HG03097 (cell line): ENCODE data around the gene TK2.

Experiments used
- ATAC-seq: cut with Tn5 transposase; IDR thresholded peaks from one replicate; pipeline ENCODE4 v1.9.1; 2021; ENCODE audit not compliant: unreplicated experiment, low FRiP score

Gene TK2

DNA sequence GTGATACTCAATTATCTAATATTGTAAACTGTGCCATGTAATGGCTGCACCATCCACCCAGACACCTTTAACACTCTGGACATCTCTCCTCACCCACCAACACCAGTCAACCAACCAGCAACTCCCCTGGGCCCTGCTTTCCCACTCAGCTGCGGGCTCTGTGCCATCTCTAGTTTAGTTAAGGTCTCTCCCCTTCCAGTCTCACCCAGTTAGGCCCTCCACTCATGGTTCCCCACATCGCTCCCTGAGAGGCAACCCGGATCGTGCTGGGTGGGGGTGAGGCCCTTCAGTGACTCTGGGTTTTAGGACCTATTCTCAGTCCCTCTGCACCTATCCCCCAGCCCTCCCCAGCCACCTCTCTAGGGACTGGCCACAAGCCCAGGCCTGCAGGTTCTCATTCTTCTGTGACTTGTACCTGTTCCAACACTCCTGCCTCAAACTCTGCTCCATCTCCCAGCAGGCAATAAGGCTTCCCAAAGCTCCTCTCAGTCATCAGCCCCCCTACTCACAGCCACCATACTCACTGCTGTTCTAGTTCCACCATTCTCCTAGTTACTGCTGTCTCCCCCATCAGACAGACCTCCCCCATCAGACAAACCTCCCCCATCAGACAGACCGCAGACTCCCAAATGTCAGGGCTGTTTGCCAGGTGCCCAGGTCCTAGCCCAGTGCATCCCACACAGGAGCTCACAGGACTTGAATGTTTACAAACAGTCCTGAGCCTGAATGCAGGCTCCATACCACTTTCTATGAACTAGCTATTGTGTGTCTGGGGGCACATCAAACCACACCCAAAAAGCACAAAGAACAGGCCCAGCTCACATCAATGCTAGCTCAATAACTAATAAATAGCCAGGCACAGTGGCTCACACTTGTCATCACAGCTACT, 2.6 kb downstream of the TK2 start:
- no peak for ATAC-seq

DNA sequence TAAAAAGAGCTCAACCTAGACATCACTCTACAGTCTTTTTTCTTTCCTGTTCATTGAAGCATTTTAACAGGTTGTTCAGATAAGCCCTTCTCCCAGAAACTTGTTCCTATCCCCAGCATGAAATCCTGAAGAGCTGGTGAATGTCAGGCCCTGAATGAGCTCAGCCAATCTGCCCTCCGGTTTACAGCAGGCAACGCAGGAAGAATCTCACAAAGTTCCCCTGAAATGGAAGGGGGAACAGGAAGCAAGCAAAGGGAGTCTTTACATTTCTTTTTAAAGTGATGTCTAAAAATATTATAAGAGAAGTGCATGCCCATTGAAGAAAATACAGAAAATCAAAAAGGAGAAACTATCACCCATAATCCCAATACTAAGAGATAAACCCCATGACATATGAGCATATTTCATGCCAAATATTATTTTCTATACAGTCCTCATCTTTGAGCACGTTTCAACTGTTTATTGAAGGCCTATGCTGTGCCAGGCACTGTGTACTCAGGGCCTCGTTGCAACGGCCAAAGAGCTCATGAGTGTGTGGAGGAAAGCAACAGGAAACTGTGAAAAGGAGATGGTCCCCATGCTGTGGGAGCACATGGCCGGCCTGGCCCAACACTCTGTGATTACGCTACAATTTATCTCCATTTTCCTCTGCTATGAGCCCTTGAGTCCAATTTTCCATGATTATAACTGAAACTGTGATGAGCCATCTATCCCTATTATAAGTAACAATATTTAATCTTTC, 5.7 kb downstream of the TK2 start:
- no peak for ATAC-seq

- ATAC-seq = no peak
Measured at GRCh38 chr16:66543541-66543940, 6.4 kb downstream of the TK2 start.

DNA sequence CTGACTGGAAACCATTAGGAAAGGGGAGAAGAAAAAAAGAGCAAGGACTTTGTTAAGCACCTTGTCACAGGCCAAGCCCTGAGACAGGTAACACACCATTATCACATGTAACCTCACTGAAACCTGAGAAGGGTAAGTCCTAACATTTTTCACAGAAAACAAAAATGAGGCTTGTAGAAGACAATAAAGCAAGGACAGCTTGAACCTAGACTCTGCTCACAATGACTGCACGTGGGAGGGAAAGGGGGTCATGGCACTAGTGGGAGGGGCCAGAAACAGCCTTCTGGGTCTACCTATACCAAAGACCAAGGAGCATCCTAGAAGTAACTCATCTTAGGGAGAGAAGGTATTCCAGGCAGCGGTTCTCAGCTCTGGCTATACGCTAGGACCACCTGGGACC, 7.5 kb downstream of the TK2 start:
- no peak for ATAC-seq

- ATAC-seq = no peak
Measured at GRCh38 chr16:66541388-66542355, 8.2 kb downstream of the TK2 start.

GRCh38 chr16:66539623-66540469, 10.1 kb downstream of the TK2 start:
- peak; percentile 66 for ATAC-seq

- no peak for ATAC-seq
Measured at GRCh38 chr16:66538910-66539309, 11.0 kb downstream of the TK2 start.

DNA sequence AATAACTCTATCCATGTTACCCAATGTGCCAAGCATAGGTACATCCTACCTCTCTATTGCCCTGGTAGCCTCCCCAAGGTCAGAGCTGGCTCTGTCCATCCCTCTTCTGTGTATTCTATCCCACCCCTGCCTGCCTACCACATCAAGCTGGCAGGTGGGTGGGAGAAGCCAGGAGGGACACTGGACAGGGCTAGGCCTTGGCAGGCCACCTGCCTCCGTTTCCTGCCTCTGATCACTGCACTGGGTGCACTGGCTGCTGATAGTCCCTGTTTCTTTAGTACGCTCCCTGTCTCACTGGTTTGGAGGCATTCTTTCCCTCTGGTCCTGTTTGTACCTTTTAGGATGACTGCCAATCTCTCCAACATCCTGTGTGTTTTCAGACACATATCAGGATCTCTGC, 12.7 kb downstream of the TK2 start:
- ATAC-seq = no peak

DNA sequence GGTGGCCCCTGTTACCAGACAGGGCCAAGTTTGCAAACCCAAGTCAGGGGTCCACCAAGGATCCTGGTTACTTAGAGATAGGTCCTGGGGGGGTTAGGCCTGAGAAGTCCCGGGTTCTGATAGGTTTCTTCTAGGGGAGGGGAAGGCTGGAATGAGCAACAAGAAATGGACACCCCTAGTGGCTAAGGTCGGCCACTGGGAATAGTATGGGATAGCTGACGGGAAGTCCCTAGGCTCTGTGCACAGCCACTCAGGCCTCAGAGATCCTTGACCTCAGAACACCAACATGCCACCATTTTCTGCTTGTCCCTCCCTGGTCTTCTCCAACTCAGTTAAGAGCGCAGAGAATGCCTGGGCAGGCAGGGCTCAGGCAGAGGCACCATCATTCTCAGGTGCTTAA, 13.4 kb downstream of the TK2 start:
- ATAC-seq = no peak

DNA sequence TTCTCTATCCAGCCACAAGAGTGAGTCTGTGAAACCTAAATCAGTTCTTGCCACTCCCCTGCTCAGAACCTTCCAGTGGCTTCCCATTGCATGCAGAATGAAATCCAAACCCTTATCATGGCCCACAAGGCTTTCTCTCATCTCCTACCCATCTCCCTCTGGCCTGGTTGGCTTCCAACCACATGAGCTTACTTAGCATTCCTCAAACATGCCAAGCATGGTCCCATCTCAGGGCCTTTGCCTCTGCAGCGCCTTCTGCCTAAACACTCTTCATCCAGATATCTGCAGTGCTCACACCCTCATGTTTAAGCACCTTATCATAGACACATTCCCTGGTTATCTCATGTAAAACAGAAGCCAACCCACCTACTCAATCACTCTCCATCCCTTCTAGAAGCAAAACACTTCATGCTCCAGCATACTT, 15.5 kb downstream of the TK2 start:
- ATAC-seq = no peak

- ATAC-seq = no peak
Measured at GRCh38 chr16:66529475-66529874, 20.4 kb downstream of the TK2 start.

DNA sequence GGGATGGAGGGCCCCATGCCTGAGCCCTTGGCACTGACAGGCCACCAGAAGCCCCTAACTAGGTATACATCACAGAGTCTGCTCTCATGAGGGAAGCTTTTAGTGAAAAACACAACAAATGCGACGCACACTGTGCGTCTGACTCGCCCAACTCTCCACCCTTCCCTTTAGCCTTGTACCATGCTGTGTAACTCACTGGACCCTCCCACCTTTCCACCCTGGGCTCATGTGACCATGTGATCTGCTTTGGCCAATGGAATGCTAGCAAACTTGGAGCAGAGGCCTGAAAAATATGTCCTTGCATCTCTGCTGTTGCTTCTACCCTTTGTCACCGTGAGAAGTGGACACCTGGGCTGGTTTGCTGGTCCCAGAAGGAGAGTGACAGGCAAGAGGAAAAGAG, 21.6 kb downstream of the TK2 start:
- no peak for ATAC-seq

DNA sequence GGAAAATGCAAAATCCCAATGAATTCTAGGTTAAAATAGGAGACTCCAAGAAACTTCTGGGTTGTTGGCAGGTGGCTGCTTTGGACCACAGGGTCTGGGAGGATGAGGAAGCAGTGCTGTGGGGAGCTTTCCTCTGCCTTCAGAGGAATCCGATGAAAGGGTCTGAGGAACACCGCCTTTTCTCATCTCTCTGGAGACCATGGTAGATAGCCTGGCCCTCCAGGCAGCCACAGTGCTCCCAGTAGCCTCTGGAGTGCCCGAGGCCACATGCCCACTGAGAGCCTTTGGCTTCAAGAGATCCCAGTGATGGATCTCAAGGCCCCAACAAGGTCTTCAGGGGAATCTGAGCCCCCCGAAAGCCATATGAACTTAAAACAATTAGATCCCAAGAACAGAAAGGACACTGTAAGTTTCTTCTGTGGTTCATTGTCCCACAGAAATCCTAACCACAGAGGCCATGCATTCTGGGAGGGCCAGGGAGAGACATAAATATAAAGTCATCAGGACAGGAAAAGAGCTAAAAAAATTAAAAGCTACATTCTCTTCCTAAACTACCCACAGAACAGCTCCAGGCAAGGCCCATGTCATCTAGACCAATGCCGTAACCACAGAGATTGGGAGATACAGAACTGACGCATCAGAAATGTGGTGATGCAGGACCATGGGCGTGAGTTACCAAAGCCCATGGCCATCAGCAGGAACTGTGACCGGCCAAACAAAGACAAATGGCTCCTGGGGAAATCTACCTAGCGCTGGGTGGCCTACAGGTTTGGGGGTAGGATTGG, 24.3 kb downstream of the TK2 start:
- ATAC-seq = no peak

DNA sequence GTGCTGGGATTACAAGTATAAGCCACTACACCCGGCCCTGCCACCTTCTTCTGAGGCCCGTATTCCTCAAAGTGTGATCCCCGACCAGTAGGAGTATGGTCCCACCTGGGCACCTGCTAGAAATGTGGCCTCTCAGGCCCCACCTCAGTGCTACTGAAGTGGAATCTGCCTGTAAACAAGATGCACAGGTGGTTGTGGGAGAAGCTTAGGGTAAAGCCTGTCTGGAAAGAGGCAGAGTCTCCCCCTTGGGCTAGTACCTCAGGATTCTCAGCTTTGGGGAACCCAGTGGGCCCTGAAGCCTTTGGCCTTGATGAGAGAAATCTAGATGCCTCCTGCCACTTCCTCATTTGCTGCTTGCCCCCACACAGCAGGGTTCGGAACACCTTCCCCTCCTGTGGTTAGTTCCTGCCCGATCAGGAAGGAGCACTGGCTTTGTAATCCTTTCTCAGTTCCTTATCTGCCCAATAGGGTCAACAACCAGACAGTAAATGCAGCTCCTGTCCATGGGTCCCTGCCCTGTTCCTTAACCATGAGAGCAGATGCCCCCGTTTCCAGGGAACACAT, 25.2 kb downstream of the TK2 start:
- peak; percentile 59 for ATAC-seq

DNA sequence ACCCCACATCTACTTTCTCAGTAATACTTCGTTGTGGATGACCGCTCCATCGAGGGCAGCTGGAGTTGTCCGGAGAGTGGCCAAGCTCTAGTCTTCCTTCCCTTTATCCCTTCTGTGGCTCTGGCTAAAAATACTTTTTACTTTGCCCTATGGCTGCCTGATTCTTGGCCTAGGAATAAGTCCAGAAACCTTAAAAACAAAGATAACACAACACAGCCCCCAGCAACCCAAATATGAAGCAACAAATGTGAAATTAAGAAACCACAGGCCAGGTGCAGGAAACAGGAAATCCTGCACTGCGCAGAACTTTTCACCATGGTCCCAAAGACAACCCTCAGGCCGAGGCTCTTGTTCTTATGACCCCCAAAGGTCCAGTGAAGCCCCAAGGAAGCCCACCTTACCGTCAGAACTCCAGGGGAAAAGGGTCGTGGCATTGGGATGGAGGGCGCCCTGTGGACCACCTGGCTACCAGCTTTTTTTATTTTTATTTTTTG, 26.0 kb downstream of the TK2 start:
- ATAC-seq = no peak

- ATAC-seq = no peak
Measured at GRCh38 chr16:66522816-66523590, 26.9 kb downstream of the TK2 start.

- peak; percentile 45 for ATAC-seq
Measured at GRCh38 chr16:66521951-66522771, 27.8 kb downstream of the TK2 start.
